Fibroblast of peridontal ligament (primary cell): ENCODE results near the gene ZBTB4.
A peak's percentile ranks its signal among the peaks of the same experiment; 100 is the strongest.

ENCODE experiments used
- DNase-seq: peaks from one replicate; pipeline ENCODE4 v3.0.0-alpha.2; 2010; ENCODE audit errors: extremely low read depth

ZBTB4 gene

DNA sequence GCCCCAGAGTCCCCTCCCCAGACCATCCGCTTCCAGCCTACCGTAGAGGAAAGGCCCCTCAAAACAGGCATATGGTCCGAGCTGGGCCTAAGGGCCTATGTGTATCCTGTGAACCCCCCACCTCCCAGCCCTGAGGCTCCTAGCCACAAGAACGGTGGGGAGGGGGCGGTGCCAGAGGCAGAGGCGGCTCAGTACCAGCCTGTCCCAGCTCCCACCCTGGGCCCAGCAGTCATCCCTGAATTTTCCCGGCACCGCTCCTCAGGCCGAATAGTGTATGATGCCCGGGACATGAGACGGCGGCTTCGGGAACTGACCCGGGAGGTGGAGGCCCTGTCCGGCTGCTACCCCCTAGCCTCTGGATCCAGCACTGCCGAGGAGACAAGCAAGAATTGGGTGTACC, 58.2 kb downstream of the ZBTB4 start:
- DNase-seq: no peak

DNA sequence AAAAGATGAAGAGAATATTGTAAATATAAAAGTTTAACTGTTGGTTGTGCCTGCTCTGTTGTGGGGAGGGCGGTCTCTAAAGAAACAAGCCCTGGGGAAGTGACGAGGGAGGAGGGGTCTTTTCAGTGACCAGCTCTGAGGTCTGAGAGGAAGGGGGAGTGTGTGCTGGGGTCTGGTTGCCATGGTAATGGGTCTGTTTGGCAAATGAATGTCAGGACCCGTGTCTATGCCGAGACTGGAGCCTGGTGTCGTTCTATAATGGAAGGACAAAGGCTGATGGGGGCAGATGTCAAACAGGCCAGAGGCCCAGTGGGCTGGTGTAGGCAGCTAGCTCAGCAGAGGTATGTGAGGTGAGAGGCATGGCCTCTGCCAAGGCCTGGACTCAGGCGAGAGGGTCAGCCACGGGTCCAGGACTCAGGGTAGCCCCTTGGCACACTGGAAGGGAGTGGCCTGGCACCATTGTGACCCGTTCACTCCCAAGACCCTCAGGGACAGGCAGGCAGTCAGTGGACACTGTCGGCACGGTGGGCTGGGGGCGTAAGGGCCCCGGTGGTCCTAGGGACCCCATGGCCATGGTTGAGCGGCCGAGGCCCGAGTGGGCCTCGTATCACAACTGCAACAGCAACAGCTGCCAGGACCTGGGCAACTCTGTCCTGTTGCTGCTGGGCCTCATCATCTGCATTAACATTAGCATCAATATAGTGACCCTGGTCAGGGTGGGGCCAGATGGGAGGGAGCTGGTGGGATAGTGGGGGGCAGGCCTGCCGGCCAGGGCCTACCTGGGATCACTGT, 59.4 kb downstream of the ZBTB4 start, which contains the start of gene SPEM1:
Gene SPEM1, plus strand, starts transcription at position 506 of the 792 bp plus-strand sequence. Its CDS starts 61 bp downstream, at position 567.
- DNase-seq: no peak

DNA sequence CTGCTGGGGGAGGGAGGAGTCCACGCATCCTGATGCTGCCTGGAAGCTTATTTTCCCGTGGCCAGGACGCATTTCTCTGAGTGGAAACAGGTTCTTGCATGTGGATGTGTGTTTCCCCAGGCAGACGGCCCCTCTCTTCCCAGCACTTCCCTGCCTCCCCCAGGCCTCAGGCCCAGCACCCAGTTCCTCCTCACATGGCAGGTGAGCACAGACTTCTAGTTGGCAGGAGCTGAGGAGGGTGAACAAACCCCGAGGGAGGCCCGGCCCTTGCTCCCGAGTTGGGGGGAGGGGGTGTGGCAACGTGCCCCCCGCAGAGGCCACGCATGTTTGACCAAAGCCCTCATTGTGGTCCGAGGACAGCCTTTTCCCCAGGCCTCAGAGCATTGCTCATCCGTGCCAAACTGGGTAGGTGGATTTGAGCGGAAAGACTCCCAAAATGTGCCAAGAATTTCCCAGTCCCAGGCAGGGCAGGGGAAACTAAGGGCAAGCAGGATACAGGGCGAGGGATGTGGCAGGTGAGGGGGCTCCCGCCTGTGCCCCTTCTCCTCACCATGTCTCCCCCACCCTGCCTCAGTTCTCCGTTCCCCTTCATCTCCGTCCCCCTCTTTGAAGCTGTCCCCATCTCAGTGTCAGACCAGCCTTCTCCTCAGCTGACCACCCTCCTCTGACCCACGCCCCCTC, 60.8 kb downstream of the ZBTB4 start:
- DNase-seq: no peak

DNA sequence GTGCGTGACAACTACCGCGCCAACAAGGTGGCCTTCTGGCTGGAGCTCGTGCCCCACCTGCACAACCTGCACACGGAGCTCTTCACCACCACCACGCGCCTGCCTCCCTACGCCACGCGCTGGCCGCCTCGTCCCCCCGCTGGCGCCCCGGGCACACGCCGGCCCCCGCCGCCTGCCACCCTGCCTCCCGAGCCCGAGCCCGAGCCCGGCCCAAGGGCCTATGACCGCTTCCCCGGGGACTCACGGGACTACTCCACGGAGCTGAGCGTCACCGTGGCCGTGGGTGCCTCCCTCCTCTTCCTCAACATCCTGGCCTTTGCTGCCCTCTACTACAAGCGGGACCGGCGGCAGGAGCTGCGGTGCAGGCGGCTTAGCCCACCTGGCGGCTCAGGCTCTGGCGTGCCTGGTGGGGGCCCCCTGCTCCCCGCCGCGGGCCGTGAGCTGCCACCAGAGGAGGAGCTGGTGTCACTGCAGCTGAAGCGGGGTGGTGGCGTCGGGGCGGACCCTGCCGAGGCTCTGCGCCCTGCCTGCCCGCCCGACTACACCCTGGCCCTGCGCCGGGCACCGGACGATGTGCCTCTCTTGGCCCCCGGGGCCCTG, 62.3 kb downstream of the ZBTB4 start:
- no peak for DNase-seq

DNA sequence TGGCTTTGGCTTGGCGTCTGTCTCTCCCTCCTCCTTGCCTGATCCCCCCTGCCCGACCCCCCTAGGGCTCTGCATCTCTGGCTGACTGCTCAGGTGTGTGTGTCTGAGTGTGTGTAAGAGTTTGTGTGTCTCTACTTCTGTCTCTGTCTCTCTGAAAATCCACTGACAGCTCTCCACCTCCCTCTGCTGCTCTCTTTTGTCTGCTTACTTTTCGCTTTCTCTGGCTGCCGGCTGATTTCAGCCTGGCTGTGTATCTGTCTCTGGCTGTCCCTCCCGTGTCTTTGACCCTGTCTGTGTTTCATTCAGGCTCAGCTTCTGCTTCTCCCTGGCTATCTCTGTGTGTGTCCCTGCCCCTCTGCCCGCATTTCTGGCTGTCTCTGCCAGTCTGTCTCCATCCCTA, 63.1 kb downstream of the ZBTB4 start:
- no peak for DNase-seq

DNA sequence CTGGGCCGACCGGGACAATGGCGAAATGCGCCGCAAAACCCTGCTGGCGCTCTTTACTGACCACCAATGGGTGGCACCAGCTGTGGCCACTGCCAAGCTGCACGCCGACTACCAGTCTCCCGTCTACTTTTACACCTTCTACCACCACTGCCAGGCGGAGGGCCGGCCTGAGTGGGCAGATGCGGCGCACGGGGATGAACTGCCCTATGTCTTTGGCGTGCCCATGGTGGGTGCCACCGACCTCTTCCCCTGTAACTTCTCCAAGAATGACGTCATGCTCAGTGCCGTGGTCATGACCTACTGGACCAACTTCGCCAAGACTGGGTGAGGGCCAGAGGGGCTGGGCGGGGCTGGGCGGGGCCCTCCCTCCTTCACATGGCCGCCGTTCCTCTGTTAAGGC, 63.6 kb downstream of the ZBTB4 start:
- no peak for DNase-seq

DNA sequence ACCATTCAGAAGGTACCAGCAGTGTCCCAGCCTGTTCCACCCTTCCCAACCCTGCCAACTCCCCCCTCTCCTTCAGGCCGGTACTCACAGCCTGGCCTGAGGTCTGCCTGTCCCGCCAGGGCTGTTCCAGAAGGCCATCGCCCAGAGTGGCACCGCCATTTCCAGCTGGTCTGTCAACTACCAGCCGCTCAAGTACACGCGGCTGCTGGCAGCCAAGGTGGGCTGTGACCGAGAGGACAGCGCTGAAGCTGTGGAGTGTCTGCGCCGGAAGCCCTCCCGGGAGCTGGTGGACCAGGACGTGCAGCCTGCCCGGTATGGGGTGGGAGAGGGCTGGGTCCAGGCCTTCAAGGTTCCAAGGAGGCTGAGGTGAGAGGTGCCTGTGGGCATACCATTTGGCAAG, 64.6 kb downstream of the ZBTB4 start:
- no peak for DNase-seq

DNA sequence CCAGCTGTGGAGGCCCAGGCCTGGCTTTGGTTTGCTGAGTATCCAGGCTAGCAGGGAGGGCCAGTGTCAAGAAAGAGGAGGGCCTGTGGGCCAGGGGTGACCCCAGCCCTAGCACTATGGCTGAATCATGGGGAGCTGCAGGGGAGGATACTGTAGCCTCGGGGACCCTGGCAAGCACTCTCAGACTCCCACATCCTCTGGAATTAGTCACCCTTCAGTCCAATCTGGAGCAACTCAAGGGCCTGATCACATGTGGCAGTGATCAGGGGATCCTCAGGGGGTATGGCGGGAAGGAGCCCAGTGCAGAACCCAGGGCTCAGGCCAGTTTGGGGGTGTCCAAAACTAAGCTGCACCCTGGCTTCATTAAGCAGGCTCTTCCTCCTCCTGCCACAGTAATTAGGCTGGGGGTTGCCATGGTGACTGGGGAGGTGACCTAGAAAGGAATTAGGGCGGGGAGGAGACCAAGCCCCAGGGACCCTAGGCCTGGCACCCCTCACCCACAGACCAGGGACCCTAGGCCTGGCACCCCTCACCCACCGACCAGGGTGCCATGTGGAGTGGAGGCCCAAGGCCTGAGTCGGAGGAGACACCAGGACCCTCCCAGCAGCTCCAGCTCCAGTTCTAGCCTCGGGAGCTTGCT, 66.0 kb downstream of the ZBTB4 start:
- DNase-seq: peak; percentile 35

DNA sequence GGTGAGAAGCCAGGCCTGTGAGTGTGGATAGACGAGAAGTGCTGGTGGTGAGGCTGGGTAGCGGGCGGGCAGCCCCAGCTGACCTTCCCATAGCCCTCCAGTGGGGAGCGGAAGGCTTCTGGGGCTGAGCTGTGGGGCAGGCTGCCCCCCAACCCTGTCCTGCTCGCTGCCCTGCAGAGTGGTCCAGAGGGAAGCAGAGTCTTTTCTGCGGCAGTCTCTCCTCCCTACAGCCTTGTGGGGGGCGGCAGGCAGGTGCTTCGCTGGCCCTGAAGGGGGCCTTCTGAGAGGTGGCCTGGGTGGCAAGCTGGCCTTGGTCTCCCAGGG, 68.0 kb downstream of the ZBTB4 start:
- no peak for DNase-seq

DNA sequence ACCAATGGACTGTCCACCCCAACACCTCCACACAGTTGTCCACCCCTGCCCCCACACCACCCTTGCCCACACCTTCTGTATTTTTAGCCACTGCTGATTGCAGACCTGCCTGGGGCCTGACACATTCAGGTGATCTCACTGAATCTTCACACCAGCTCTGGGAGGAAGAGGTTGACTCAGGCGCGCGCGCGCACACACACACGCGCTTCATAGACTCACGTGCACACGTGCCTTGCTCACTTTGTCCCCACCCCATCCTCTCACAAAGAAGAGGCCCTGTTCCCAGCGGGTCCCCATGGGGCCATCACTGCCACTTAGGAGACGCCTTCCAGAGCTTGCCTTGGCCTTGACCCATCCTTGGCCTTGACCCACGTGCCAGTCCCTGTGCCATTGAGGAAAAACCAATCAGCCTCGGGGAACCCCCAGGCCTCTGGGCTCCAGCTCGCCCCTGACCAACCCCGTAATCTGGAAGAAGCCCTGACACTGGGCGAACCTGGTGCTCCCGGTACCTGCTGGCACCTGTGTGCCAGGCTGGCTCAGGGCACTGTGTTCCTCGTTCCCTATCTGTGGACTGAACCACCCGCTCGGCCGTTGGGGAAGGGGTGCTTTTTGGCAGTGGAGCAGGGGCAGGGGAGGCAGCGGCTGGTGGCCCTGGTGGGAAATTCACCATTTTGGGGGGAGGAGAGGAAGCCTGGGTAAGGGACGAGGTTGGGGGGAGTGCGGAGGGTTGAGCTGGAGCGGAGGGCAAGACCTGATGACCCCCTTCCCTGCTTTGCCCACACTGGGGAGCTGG, 68.6 kb downstream of the ZBTB4 start:
- DNase-seq: no peak

DNA sequence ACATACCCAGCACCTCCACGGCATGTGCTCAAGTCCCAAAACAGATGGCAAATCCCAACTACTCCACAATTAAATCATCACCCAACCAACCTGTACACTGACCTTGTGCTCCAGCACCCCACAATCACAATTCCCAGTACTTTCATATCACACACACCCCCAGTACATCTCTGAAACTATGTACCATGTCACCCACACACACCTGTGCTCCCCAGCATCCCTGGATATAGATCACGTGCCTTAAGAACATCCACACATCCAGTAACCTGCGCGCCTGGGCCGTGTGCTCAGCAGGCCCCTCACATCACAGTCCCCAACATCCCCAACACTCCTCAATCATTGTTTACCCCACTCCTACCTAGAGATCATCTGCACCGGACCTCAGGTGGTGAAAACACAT, 69.7 kb downstream of the ZBTB4 start:
- DNase-seq: no peak
